Measurements from ENCODE around the gene PRRT2.
A peak's percentile ranks its signal among the peaks of the same experiment; 100 is the strongest.
"Not testable (repeated sequence)": the region's sequence is repeated elsewhere in the genome, so short reads cannot be mapped to it uniquely, and the experiment has no call there.

The PRRT2 gene

GRCh38 chr16:29790949-29791844 lies 20.8 kb upstream of the PRRT2 start:
- DNase-seq, result no peak

DNA sequence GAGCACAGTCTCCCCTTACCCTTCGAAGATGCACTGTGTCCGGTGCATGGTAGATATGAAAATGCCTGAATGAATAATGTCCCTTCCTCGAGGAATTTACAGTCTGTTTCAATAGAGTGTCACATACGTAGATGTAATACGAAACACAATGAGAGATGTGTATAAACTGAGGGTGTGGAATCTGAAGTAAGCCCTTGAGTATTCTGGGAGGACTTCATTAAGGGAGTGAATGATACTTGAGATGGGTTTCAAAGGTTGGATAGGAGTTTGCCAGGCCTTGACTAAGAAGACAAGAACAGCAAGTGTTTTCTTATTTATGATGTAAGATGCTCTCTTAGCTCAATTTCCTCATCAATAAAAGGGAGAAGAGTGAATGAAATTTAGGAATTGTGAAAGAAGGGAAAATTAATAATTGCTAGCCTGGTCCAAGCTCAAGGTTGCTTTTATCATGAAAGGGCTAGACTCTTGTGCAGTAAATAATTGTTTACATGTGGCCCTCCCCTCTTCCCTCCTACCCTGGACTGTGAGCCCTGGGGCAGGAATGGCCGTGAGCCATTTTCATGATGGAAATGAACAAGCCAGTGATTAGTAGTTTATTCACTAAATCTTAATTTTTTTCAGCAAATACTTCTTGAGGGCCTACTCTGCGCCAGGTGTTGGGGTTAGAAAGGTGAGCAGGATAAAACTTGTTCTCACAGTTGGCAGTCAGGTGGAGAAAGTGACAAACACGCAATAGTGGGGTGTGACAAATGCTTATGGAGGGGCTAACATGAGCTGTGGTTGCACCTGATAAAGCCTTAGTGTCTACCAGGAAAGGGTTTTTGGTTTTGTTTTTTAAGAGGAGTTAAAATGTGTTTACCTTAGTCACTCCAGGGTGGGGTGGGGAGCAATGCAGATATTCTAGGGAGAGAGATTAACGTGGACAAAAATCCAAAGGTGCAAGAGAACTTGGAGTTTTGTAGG lies 19.9 kb upstream of the PRRT2 start:
- no peak for DNase-seq

GRCh38 chr16:29793153-29793552 lies 18.8 kb upstream of the PRRT2 start:
- DNase-seq, result not testable (repeated sequence)

GRCh38 chr16:29794231-29794710 lies 17.7 kb upstream of the PRRT2 start:
- no peak for DNase-seq

- DNase-seq, result no peak
Observed at GRCh38 chr16:29802416-29802935, 9.5 kb upstream of the PRRT2 start.

DNA sequence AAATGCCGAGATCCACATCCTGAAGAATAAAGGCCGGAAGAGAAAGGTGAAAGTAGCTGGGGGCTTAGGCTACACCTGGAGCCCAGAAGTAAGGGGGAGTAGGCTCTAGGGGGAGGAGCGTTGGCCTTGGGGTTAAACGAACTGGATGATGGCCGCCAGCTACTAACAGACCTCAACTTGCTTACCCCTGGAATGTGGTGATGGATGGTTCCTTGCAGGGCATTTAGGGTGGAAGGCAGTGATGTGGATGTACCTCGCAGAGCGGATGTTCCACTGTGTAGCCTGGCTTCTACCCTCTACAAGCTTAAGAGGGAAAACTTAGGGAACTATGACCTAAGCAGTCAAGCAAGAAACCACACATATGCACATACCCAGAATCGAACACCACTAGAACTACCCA lies 8.0 kb upstream of the PRRT2 start:
- no peak for DNase-seq

GRCh38 chr16:29804455-29805231 lies 7.3 kb upstream of the PRRT2 start:
- DNase-seq, result no peak

DNA sequence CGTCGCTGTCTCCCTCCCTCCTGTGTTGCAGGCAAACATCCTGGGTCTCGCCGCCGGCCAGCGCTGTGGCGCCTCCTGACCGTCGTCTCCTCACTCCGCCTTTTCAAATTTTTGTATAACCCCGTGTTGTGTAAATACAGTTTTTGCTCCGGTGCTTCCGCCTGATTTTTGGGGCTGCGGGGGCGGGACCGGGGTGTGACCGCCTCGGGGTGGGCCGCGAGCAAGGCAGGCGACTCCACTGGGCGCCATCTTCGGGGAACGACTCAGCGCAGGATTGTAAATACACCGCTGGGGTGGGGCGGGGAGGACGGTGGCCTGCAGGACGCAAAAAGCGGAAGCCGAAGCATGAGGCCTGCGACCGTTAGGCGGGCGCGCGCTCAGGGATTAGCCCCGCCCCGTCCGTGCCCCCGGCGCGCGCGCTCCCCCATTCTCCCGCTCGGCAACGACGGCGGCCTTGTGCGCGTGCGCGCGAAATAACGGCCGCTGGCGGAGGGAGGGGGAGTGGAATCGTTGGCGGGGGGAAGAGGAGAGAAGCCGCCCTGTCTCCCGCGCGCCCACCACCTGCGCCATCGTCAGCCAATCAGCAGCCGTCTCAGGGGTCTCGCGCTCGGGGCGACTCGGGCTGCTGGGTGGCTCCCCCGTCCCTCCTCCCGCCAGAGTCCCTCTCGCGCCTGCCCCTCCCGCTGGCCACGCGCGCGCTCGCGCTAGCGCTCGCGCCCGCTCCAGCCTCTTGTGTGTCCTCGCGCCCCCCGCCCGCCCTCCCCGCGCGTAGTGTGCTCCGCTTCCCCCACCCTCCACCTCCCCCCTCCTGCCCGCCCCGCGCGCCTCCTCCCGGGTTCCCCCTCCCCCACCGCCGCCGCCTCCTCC lies 6.5 kb upstream of the PRRT2 start:
- DNase-seq, result peak; percentile 94

- peak; percentile 79 for DNase-seq
Observed at GRCh38 chr16:29806099-29806579, 5.9 kb upstream of the PRRT2 start, which contains the start of gene MAZ. TSS of gene MAZ (plus strand) at chr16:29806529. CDS start at chr16:29806702, 173 bp downstream.

GRCh38 chr16:29806641-29807425 lies 5.2 kb upstream of the PRRT2 start:
- DNase-seq, result peak; percentile 23

- DNase-seq, result peak; percentile 82
Observed at GRCh38 chr16:29807426-29808218, 4.4 kb upstream of the PRRT2 start.

GRCh38 chr16:29808219-29808900 lies 3.6 kb upstream of the PRRT2 start:
- DNase-seq, result no peak

- DNase-seq, result no peak
Observed at GRCh38 chr16:29809031-29809747, 2.8 kb upstream of the PRRT2 start.

GRCh38 chr16:29809850-29810698 lies 1.9 kb upstream of the PRRT2 start:
- DNase-seq, result no peak

DNA sequence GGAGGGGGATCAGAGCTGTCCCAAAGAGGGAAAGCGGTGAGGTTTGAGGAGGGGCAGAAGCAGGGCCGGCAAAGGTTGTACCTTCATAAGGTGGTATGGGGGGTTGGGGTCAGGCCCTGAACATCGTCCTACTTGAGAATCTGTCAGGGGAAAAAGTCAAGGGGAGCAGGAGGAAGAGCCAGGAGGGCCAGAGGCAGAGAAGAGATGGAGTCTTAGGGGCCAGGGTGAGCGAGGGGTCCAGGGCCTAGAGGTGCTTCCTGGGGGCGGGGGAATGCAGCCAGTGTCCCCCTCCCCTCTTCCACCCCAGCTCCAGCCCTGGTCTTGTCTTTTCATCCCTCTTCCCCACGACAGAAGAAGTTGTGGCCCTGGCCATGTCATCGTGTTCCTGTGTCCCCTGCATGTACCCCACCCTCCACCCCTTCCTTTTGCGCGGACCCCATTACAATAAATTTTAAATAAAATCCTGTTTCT lies 1.3 kb upstream of the PRRT2 start:
- no peak for DNase-seq

GRCh38 chr16:29811170-29811895 lies 660 bp upstream of the PRRT2 start:
- DNase-seq, result no peak

Measured in GF-D8 (cell line).